HepG2 (cell line): ENCODE measurements around the gene PRXL2A. TPM values are rescaled to one million over a fixed set of nuclear protein-coding genes. Genes with fewer than 3 reads are reported as not detected.

Experiments used
- ATF7 ChIP-seq, 2 experiments: fragments of 450-650 bp in 1 of 2; sonication (generic) in 1 of 2; formaldehyde crosslinking in 1 of 2; IDR thresholded peaks; 2 replicates each; pipeline versions ENCODE4 v1.4.0 to v1.6.1; 2016 to 2020; ENCODE audit warnings: antibody characterized with exemption in 1 of 2, mild to moderate bottlenecking in 1 of 2, missing genetic modification reagents in 1 of 2
- HNRNPK ChIP-seq: fragments of 200-400 bp; formaldehyde crosslinking; IDR thresholded peaks from 2 replicates; pipeline ENCODE4 v1.6.1; 2018; ENCODE audit warnings: low read length, low read depth, moderate library complexity, mild to moderate bottlenecking; ENCODE audit not compliant: poor library complexity, severe bottlenecking
- KDM4B ChIP-seq: sonication (generic); formaldehyde crosslinking; IDR thresholded peaks from 2 replicates; pipeline ENCODE4 v1.4.0; 2020; ENCODE audit warnings: missing genetic modification reagents
- KDM5B ChIP-seq: sonication (generic); formaldehyde crosslinking; IDR thresholded peaks from 2 replicates; pipeline ENCODE4 v1.4.0; 2020; ENCODE audit warnings: missing genetic modification reagents, mild to moderate bottlenecking, borderline replicate concordance
- KDM6A ChIP-seq: IDR thresholded peaks from 2 replicates; pipeline ENCODE4 v1.6.1; 2016; ENCODE audit warnings: low read depth
- KMT2B ChIP-seq: IDR thresholded peaks from 2 replicates; pipeline ENCODE4 v1.6.1; 2016; ENCODE audit warnings: missing genetic modification reagents, missing compliant biosample characterization
- LCORL ChIP-seq, 2 experiments: fragments of 450-650 bp in 1 of 2; sonication (generic) in 1 of 2; formaldehyde crosslinking in 1 of 2; IDR thresholded peaks; 2 replicates each; pipeline versions ENCODE4 v1.5.0 to v1.6.1; 2017 to 2020; ENCODE audit warnings: antibody characterized with exemption in 1 of 2, missing genetic modification reagents in 1 of 2
- MXI1 ChIP-seq: IDR thresholded peaks from 3 replicates; pipeline ENCODE4 v1.6.1; 2012; ENCODE audit warnings: low read depth, low read length, inconsistent platforms, borderline replicate concordance
- NCOA2 ChIP-seq: sonication (generic); formaldehyde crosslinking; IDR thresholded peaks from 2 replicates; pipeline ENCODE4 v1.8.0; 2022; ENCODE audit warnings: inconsistent platforms
- SRSF9 ChIP-seq: fragments of 200-400 bp; formaldehyde crosslinking; IDR thresholded peaks from 2 replicates; pipeline ENCODE4 v1.6.1; 2018; ENCODE audit warnings: borderline replicate concordance, mild to moderate bottlenecking, low read depth, low read length; ENCODE audit not compliant: insufficient read depth, poor library complexity, severe bottlenecking
- ZBTB20 ChIP-seq: sonication (generic); formaldehyde crosslinking; IDR thresholded peaks from 2 replicates; pipeline ENCODE4 v1.8.1; 2023; ENCODE audit warnings: missing genetic modification reagents, low read depth, mild to moderate bottlenecking, borderline replicate concordance
- ZFP82 ChIP-seq: sonication (generic); formaldehyde crosslinking; IDR thresholded peaks from 2 replicates; pipeline ENCODE4 v1.5.1; 2020; ENCODE audit warnings: mild to moderate bottlenecking, missing genetic modification reagents, borderline replicate concordance
- ZKSCAN1 ChIP-seq: fragments of 150-350 bp; IDR thresholded peaks from 2 replicates; pipeline ENCODE4 v1.6.1; 2014; ENCODE audit warnings: low read length
- ZNF143 ChIP-seq: sonication (generic); formaldehyde crosslinking; IDR thresholded peaks from 2 replicates; pipeline ENCODE4 v1.4.0; 2020; ENCODE audit warnings: missing genetic modification reagents
- ZNF75D ChIP-seq: sonication (generic); formaldehyde crosslinking; IDR thresholded peaks from 2 replicates; pipeline ENCODE4 v1.8.1; 2023; ENCODE audit warnings: missing genetic modification reagents, mild to moderate bottlenecking, borderline replicate concordance
- polyA plus RNA-seq, 8 experiments: library from polyadenylated mRNA; depleted of rRNA in 3 of 8; stranded (reverse) in 7 of 8; unstranded in 1 of 8; fragments of >200 nt; fragmentation: Illumina TruSeq in 4 of 8; extraction: Trizol in 4 of 8; gene quantifications; 2 replicates each; pipeline versions ENCODE4 v1.2.1 to v1.2.3, GENCODE V29; 2011 to 2016; ENCODE audit warnings: low read depth in 4 of 8, missing spikeins in 1 of 8, mixed read lengths in 1 of 8; ENCODE audit not compliant: insufficient read depth in 1 of 8
- total RNA-seq, 5 experiments: library from RNA; depleted of rRNA; stranded (reverse); fragments of >200 nt; fragmentation: Illumina TruSeq; extraction: Trizol; gene quantifications; 2 replicates each; pipeline ENCODE4 v1.2.3, GENCODE V29; 2016; ENCODE audit warnings: low read depth in 1 of 5
- TF ChIP-seq, protein P1 (sequence below): sonication (generic); formaldehyde crosslinking; IDR thresholded peaks from 2 replicates; pipeline ENCODE4 v1.5.0; 2020; ENCODE audit warnings: missing genetic modification reagents
- TF ChIP-seq, protein P2 (sequence below): fragments of 450-650 bp; IDR thresholded peaks from 2 replicates; pipeline ENCODE4 v1.6.1; 2016
- TF ChIP-seq, protein P3 (sequence below): sonication (generic); formaldehyde crosslinking; IDR thresholded peaks from 2 replicates; pipeline ENCODE4 v1.5.1; 2020; ENCODE audit warnings: missing genetic modification reagents, mild to moderate bottlenecking, borderline replicate concordance

The PRXL2A gene
- total and polyA plus RNA-seq, 2 of the 13 experiments (the other 11 are each of a cell fraction or from before 2014, with no cell fraction given): 43.9 to 79.9 TPM

DNA sequence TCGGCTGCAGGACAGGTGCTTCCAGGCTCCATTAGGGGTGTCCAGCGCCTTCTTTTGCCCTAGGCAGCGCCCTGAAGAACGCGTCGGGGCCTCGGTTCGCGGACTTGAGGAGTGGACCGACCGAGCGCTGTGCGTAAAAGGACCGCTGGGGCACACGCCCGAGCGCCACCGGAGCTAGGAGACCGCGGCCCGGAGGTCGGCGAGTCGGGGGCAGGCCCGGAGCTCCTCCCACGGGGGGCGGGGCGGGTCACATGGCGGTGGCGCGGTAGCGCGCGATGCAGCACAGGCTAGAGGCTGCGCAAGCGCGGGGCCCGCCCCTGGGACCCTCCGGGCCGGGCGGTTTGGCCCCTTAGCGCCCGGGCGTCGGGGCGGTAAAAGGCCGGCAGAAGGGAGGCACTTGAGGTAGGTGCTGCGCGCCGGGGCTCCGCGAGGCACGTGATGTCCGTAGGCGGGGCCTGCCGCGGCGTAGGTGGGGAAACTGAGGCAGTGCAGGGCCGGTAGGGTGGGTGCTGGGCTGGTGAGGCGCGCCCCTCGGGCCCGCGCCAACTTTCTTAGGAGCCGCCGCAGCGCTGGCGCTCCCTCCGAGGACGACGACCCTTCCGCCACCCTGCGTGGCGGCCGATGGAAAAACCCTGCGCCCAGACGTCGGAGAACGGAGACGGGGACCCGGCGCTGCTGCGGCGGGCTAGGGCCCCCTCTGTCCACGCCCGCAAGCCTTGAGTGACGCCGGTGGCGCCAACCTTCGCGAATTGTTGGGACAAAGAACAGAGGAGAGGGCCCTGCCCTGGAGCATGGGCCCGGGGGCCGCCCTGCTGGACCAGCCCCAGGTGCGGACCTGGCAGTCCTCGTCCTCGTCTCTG, at the start of gene PRXL2A (continued):
- TF ChIP-seq, protein P1, sequence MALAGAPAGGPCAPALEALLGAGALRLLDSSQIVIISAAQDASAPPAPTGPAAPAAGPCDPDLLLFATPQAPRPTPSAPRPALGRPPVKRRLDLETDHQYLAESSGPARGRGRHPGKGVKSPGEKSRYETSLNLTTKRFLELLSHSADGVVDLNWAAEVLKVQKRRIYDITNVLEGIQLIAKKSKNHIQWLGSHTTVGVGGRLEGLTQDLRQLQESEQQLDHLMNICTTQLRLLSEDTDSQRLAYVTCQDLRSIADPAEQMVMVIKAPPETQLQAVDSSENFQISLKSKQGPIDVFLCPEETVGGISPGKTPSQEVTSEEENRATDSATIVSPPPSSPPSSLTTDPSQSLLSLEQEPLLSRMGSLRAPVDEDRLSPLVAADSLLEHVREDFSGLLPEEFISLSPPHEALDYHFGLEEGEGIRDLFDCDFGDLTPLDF (CRISPR knock-in tag): peak; percentile 62; the same call in 1 of the 2 replicates
- TF ChIP-seq ZNF143 (CRISPR knock-in tag) (peak; percentile 31; the same call in 1 of the 2 replicates), ZFP82 (CRISPR knock-in tag) (0 out of 2 replicates have a peak, but pooled peaks have one; percentile 41), MXI1 (peak; percentile 87; the same call in 2 of the 3 replicates), ATF7 (IDR thresholded peaks at IDR 0.05) (no peak), ATF7 (CRISPR knock-in tag; IDR thresholded peaks at IDR 0.05) (no peak), KMT2B (CRISPR knock-in tag) (peak; percentile 54; the same call in 1 of the 2 replicates), ZBTB20 (no peak), KDM4B (no peak), ZKSCAN1 (no peak), NCOA2 (no peak; the same call in 1 of the 2 replicates), KDM5B (CRISPR knock-in tag) (peak; percentile 79), ZNF75D (no peak), LCORL (IDR thresholded peaks at IDR 0.05) (no peak), LCORL (CRISPR knock-in tag; IDR thresholded peaks at IDR 0.05) (peak; percentile 43; the same call in 1 of the 2 replicates), SRSF9 (no peak), HNRNPK (peak; percentile 64), KDM6A (no peak)
- TF ChIP-seq, protein P2, sequence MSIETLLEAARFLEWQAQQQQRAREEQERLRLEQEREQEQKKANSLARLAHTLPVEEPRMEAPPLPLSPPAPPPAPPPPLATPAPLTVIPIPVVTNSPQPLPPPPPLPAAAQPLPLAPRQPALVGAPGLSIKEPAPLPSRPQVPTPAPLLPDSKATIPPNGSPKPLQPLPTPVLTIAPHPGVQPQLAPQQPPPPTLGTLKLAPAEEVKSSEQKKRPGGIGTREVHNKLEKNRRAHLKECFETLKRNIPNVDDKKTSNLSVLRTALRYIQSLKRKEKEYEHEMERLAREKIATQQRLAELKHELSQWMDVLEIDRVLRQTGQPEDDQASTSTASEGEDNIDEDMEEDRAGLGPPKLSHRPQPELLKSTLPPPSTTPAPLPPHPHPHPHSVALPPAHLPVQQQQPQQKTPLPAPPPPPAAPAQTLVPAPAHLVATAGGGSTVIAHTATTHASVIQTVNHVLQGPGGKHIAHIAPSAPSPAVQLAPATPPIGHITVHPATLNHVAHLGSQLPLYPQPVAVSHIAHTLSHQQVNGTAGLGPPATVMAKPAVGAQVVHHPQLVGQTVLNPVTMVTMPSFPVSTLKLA: peak; percentile 12; the same call in 1 of the 2 replicates
- TF ChIP-seq, protein P3, sequence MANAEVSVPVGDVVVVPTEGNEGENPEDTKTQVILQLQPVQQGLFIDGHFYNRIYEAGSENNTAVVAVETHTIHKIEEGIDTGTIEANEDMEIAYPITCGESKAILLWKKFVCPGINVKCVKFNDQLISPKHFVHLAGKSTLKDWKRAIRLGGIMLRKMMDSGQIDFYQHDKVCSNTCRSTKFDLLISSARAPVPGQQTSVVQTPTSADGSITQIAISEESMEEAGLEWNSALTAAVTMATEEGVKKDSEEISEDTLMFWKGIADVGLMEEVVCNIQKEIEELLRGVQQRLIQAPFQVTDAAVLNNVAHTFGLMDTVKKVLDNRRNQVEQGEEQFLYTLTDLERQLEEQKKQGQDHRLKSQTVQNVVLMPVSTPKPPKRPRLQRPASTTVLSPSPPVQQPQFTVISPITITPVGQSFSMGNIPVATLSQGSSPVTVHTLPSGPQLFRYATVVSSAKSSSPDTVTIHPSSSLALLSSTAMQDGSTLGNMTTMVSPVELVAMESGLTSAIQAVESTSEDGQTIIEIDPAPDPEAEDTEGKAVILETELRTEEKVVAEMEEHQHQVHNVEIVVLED (CRISPR knock-in tag): no peak
